ENCODE results near the gene FREM2.

The FREM2 gene

GRCh38 chr13:38888309-38888708 lies 201.4 kb downstream of the FREM2 start:
- DNase-seq (ENCODE audit: low read depth, low spot score), result no peak

DNA sequence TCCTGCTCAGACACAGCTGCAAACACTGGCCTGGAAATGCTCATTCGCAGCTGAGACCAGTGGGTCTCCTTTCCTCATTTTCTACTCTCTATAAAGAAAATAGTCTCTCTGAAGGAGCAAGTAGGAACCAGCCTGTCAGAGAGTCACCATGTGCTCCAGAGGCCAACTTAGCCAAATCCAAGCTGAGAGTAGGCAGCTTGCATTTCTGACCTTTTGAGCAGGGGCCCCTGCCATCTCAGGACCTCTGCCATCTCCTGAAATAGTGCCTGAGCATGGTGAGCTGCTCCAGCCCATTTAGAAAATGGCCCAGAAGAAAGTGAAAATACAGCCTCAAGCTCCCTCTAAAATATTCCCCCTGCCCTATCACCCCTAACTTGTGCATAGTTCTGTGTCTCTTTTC lies 208.2 kb downstream of the FREM2 start:
- DNase-seq (ENCODE audit: low read depth, low spot score), result no peak

DNA sequence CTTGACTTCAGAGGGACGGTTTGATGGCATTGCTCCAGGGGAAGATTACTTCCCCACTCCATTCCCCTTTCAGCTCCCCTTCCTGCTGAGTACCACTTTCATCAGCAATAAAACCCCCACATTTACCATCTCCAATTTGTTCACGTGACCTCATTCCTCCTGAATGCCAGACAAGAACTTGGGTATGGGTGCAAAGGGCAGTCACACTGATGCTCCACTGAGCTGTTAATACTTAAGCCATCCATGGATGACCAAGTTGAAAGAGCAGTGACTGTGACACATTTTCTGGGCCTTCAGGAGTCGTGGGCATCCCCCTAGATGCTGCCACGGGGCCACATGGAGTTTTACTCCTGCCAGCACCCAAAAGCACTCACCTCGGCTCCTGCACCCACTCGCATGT lies 210.6 kb downstream of the FREM2 start:
- DNase-seq (ENCODE audit: low read depth, low spot score), result no peak

GRCh38 chr13:38898481-38898880 lies 211.6 kb downstream of the FREM2 start:
- DNase-seq (ENCODE audit: low read depth, low spot score), result no peak

- no peak for DNase-seq (ENCODE audit: low read depth, low spot score)
Observed at GRCh38 chr13:38899571-38899970, 212.7 kb downstream of the FREM2 start.

GRCh38 chr13:38900188-38900587 lies 213.3 kb downstream of the FREM2 start:
- DNase-seq (ENCODE audit: low read depth, low spot score), result no peak

- DNase-seq (ENCODE audit: low read depth, low spot score), result no peak
Observed at GRCh38 chr13:38902551-38902950, 215.7 kb downstream of the FREM2 start.

- no peak for DNase-seq (ENCODE audit: low read depth, low spot score)
Observed at GRCh38 chr13:38905081-38905480, 218.2 kb downstream of the FREM2 start.

GRCh38 chr13:38905861-38906260 lies 219.0 kb downstream of the FREM2 start:
- no peak for DNase-seq (ENCODE audit: low read depth, low spot score)

DNA sequence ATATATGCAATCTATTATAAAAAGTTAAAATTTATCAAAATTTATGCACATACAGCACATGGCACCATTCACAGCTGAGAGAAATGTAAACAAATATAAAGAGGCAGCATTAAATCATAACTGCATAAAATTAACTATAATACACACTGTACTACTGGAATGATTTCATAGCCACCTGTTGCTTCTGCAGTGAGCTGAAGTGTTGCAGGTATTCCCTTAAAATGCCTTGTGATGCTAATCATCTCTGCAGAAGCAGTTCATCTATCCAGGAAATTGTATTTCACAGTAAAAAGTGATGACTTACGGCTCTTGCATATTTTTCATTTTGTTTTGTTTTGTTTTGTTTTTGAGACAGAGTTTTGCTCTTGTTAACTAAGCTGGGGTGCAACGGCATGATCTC lies 221.7 kb downstream of the FREM2 start:
- DNase-seq (ENCODE audit: low read depth, low spot score), result no peak

- DNase-seq (ENCODE audit: low read depth, low spot score), result no peak
Observed at GRCh38 chr13:38914070-38914469, 227.2 kb downstream of the FREM2 start.

GRCh38 chr13:38921081-38921480 lies 234.2 kb downstream of the FREM2 start:
- DNase-seq (ENCODE audit: low read depth, low spot score), result no peak

DNA sequence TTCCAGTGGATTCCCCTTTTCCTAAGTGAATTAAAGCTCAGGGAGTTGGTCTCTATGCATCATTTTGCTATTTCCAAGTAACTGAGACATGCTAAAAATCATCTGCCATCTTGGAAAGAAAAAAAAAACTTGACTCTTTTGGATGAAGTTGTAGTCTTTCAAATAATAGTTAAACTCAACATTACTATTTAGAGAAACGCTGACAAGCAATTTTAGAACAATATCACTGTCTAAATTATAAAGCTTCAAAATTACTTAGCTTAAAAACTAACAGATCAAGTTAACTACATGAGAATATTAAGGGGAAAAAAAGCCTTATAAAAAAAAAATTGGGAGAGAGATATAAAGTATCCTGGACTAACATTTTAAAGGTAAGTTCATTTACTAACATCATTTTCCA lies 235.3 kb downstream of the FREM2 start:
- DNase-seq (ENCODE audit: low read depth, low spot score), result no peak

GRCh38 chr13:38933786-38934185 lies 246.9 kb downstream of the FREM2 start:
- no peak for DNase-seq (ENCODE audit: low read depth, low spot score)

Measured in smooth muscle cell of the brain vasculature (primary cell).